HL-60 (cell line): ENCODE results near the gene ITPRID1.
"Not testable (repeated sequence)": the region's sequence is repeated elsewhere in the genome, so short reads cannot be mapped to it uniquely, and the experiment has no call there.

Experiments
- DNase-seq, 2 experiments: peaks; one replicate each; pipeline ENCODE4 v3.0.0-alpha.2; 2010 to 2020; ENCODE audit warnings: low read depth in 1 of 2, low spot score in 1 of 2
- H3K27ac ChIP-seq: fragments of 250-450 bp; sonication (Bioruptor Pico); replicated peaks from 2 replicates; pipeline ENCODE4 v1.5.1; 2020; ENCODE audit warnings: mild to moderate bottlenecking, moderate library complexity
- H3K27me3 ChIP-seq: fragments of 250-450 bp; sonication (Bioruptor Pico); 2 replicates; pipeline ENCODE4 v1.5.1; 2021; ENCODE audit warnings: mild to moderate bottlenecking, moderate library complexity; ENCODE audit not compliant: insufficient read depth, poor library complexity, severe bottlenecking
- H3K4me3 ChIP-seq: replicated peaks from 2 replicates; pipeline ENCODE4 v1.5.1; 2011; ENCODE audit warnings: mild to moderate bottlenecking, control low read depth, low read length; ENCODE audit not compliant: insufficient read depth
- CTCF ChIP-seq: IDR thresholded peaks from one replicate; pipeline ENCODE4 v1.5.1; 2011; ENCODE audit warnings: low read length, control low read depth, inconsistent platforms; ENCODE audit not compliant: insufficient read depth
- GABPA ChIP-seq: IDR thresholded peaks from 2 replicates; pipeline ENCODE4 v1.6.1; 2012; ENCODE audit warnings: low read depth
- POLR2AphosphoS5 ChIP-seq: IDR thresholded peaks from 2 replicates; pipeline ENCODE4 v1.6.1; 2012; ENCODE audit warnings: low read depth
- SPI1 ChIP-seq: IDR thresholded peaks from 2 replicates; pipeline ENCODE4 v1.6.1; 2012; ENCODE audit warnings: low read depth, mild to moderate bottlenecking, borderline replicate concordance
- TF ChIP-seq, protein P1 (sequence below): IDR thresholded peaks from 2 replicates; pipeline ENCODE4 v1.6.1; 2012; ENCODE audit warnings: low read depth; ENCODE audit not compliant: insufficient replicate concordance

The ITPRID1 gene

DNA sequence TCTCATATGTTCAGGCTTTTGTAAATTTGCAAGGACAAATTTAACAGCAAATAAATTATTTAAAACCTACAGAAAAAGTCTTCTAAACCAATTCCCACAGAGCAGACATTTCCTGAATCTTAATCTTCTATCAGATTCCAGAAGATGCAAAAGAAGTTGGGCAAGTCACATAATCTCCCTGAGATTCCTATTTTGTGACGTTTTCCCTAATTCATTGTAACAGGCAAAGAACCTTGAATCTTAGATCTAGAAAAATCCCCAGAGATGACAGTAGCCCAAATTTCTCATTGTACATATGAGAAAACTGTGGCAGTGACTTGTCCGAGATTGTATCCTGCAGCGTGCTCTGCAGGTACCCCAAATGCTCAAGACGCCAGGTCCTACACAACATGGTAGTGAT lies 4.9 kb downstream of the ITPRID1 start:
- Histone ChIP-seq H3K27me3 (no peaks in the 10 kb centered on the region), H3K27ac (no peak overlapping the region), H3K4me3 (no peak overlapping the region)
- TF ChIP-seq POLR2AphosphoS5: no peak
- TF ChIP-seq CTCF: no peak
- no peak for TF ChIP-seq SPI1
- no peak for DNase-seq

- Histone ChIP-seq H3K27ac (no peak overlapping the region), H3K4me3 (no peak overlapping the region), H3K27me3 (peaks cover 2% of the 10 kb centered on the region)
- TF ChIP-seq POLR2AphosphoS5 (no peak), GABPA (no peak), SPI1 (no peak)
- no peak for DNase-seq
Observed at GRCh38 chr7:31521336-31522010, 7.6 kb downstream of the ITPRID1 start.

GRCh38 chr7:31526864-31527263 lies 13.0 kb downstream of the ITPRID1 start:
- no peak for TF ChIP-seq POLR2AphosphoS5
- TF ChIP-seq, protein P1, sequence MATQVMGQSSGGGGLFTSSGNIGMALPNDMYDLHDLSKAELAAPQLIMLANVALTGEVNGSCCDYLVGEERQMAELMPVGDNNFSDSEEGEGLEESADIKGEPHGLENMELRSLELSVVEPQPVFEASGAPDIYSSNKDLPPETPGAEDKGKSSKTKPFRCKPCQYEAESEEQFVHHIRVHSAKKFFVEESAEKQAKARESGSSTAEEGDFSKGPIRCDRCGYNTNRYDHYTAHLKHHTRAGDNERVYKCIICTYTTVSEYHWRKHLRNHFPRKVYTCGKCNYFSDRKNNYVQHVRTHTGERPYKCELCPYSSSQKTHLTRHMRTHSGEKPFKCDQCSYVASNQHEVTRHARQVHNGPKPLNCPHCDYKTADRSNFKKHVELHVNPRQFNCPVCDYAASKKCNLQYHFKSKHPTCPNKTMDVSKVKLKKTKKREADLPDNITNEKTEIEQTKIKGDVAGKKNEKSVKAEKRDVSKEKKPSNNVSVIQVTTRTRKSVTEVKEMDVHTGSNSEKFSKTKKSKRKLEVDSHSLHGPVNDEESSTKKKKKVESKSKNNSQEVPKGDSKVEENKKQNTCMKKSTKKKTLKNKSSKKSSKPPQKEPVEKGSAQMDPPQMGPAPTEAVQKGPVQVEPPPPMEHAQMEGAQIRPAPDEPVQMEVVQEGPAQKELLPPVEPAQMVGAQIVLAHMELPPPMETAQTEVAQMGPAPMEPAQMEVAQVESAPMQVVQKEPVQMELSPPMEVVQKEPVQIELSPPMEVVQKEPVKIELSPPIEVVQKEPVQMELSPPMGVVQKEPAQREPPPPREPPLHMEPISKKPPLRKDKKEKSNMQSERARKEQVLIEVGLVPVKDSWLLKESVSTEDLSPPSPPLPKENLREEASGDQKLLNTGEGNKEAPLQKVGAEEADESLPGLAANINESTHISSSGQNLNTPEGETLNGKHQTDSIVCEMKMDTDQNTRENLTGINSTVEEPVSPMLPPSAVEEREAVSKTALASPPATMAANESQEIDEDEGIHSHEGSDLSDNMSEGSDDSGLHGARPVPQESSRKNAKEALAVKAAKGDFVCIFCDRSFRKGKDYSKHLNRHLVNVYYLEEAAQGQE: no peak
- Histone ChIP-seq H3K4me3 (no peak overlapping the region), H3K27ac (no peak overlapping the region), H3K27me3 (peaks cover 2% of the 10 kb centered on the region)
- no peak for DNase-seq

DNA sequence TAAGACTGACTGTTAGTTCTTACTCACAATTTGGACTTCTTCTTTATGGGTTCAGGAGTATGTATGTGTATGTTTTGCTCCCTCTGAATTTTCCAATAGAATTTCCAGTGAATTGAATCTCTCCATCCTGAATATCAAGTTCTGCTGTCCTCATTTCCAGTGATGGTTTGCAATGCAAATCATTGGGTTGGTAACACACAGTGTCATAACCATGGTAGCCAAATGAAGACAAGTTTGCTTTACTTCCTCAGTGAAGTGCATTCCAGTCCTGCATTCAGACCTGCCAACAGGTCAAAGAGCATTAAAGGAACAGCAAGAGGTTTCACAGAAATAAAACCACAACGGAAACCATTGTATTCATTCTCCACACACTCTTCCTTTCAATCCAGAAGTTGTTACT lies 15.2 kb downstream of the ITPRID1 start:
- DNase-seq: no peak
- Histone ChIP-seq H3K4me3 (no peak overlapping the region), H3K27me3 (peaks cover 2% of the 10 kb centered on the region), H3K27ac (no peak overlapping the region)
- no peak for TF ChIP-seq SPI1
- TF ChIP-seq, protein P1: no peak
- TF ChIP-seq GABPA: no peak
- no peak for TF ChIP-seq CTCF
- no peak for TF ChIP-seq POLR2AphosphoS5

- not testable (repeated sequence) for H3K4me3 ChIP-seq, H3K27me3 ChIP-seq, H3K27ac ChIP-seq, DNase-seq
Observed at GRCh38 chr7:31540651-31541185, 26.8 kb downstream of the ITPRID1 start.
